SK-N-MC (cell line): Measurements from ENCODE around the gene AQP6.

Source experiments
- EZH2 ChIP-seq: fragments of 200-600 bp; sonication (generic); IDR thresholded peaks from one replicate; pipeline ENCODE4 v1.6.1; 2017; ENCODE audit warnings: antibody characterized with exemption
- POLR2AphosphoS5 ChIP-seq: IDR thresholded peaks from 2 replicates; pipeline ENCODE4 v1.6.1; 2012; ENCODE audit warnings: mild to moderate bottlenecking, low read depth, low read length, borderline replicate concordance

GRCh38 chr12:49966511-49967041 is 6.2 kb upstream of the AQP6 start:
- TF ChIP-seq POLR2AphosphoS5, result no peak
- TF ChIP-seq EZH2, result no peak
